KG1 (cell line): ENCODE data around the gene TACC2.
"Not testable (repeated sequence)": the region's sequence is repeated elsewhere in the genome, so short reads cannot be mapped to it uniquely, and the experiment has no call there.

Experiments used
- DNase-seq: peaks from one replicate; lab custom pipeline; 2025; lab: John Stamatoyannopoulos, UW

TACC2 gene

GRCh38 chr10:122057841-122058413, 69.0 kb downstream of the TACC2 start:
- no peak for DNase-seq

DNA sequence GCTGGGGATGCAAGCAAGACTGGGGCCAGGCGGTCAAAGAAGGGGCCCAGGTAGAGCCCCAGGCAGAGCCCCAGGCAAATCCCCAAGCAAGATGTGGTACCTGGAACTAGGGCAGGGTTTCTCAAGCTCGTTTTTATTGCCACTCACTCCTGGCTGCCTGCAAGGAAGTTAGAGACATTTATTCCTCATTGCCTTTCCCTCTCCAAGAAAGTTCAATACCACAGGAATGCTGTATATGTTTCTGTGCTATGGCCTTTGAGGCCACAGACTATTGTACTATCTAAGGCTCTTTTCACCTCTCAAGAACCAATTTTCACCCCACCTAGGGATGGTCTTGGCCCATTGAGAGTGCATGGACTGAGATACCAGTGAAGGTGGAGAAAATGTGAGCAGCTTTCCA, 71.3 kb downstream of the TACC2 start:
- no peak for DNase-seq

DNA sequence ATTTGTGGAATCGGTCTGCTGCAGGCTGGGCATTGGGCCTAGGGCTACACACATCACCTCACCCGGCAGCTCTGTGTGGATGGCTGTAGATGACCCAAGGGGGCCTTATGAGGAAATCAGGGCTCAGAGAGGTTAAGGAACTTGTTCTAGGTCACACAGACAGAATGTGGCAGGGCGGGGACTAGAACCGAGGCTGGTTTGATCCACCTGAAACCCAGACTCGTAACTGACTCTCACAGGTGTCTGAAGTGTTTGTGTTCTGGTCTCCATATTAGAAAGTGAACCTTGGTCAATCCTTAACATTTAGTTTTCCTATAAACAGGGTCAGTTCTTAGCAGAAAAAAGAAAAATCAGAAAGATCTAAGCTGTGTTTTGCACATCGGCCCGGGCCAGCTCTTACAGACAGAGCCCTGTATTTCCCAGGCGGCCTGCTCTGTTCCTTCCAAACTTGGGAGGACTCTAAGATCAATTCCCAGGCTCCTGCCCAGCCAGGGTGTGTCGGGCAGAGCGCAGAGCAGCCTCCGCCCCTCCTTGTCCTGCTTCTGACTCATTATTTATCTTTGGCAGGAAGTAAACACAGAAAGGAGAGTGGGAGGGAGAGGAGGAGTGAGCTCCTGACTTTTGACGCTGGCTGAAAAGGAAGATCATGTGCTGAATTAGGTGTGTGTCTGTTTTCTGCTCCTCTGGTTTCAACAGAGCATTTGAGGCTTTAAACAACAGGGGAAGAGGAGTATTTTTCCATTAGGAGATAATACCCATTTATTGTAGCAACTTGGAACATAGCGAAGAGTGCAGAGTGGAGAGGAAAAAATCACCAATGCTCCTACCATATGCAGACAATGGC, 74.1 kb downstream of the TACC2 start:
- DNase-seq: no peak

GRCh38 chr10:122066337-122066939, 77.5 kb downstream of the TACC2 start:
- DNase-seq: not testable (repeated sequence)

GRCh38 chr10:122068844-122069243, 79.9 kb downstream of the TACC2 start:
- DNase-seq: no peak

GRCh38 chr10:122072491-122072890, 83.5 kb downstream of the TACC2 start:
- DNase-seq: no peak

DNA sequence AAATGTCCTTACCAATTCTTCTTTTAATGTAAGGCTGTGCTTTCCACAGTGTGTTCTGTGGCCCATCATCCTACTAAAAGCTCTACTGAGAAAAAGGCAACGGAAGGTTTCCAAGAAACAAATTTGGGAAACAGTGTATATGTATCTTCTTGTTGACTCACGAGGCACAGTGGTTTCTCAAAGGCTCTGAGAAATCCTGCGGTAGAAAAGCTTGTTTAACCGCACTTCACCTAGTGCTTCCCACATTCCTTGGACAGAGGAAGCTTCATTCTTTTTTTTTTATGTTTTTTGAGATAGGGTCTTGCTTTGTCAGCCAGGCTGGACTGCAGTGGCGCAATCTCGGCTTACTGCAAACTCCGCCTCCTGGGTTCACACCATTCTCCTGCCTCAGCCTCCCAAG, 84.5 kb downstream of the TACC2 start:
- DNase-seq: no peak

- DNase-seq: no peak
Observed at GRCh38 chr10:122075171-122075570, 86.2 kb downstream of the TACC2 start.

DNA sequence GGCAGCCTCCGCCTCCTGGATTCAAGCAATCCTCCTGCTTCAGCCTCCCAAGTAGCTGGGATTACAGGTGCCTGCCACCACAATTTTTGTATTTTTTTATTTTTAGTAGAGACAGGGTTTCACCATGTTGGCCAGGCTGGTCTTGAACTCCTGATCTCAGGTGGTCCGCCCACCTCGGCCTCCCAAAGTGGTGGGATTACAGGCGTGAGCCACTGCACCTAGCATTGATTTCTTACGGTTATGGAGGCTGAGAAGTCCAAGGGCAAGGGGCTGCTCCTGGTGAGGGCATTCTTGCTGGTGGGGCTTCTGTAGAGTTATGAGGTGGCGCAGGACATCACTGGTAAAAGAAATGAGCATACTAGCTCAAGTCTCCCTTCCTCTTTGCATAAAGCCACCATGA, 86.9 kb downstream of the TACC2 start:
- not testable (repeated sequence) for DNase-seq

DNA sequence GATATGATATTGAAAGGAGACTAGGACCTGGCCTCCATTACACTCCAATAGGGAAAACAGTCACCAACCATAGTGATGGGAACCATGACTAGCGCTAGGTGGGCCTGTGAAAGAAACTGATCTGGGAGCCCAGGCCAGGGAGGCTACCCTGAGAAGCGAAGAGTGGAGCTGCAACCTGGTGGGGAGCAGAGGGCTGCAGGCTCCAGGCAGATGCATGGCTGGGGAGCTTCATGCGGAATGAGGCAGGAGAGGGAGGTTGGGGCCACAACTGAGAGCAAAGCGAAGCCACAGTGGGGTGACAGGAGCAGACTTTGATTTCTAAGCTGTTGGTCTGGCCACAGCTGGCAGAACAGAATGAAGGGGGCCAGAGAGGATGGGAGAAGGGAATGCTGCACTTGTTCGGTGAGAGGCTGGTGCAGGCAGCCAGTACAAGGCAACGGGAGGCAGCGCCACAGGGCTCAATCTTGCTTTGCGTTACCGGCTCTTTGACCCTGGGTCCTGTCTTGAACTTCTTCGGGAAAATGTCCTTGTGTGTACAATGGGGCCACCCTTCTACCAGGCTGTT, 88.4 kb downstream of the TACC2 start:
- no peak for DNase-seq

GRCh38 chr10:122078326-122078725, 89.4 kb downstream of the TACC2 start:
- no peak for DNase-seq

DNA sequence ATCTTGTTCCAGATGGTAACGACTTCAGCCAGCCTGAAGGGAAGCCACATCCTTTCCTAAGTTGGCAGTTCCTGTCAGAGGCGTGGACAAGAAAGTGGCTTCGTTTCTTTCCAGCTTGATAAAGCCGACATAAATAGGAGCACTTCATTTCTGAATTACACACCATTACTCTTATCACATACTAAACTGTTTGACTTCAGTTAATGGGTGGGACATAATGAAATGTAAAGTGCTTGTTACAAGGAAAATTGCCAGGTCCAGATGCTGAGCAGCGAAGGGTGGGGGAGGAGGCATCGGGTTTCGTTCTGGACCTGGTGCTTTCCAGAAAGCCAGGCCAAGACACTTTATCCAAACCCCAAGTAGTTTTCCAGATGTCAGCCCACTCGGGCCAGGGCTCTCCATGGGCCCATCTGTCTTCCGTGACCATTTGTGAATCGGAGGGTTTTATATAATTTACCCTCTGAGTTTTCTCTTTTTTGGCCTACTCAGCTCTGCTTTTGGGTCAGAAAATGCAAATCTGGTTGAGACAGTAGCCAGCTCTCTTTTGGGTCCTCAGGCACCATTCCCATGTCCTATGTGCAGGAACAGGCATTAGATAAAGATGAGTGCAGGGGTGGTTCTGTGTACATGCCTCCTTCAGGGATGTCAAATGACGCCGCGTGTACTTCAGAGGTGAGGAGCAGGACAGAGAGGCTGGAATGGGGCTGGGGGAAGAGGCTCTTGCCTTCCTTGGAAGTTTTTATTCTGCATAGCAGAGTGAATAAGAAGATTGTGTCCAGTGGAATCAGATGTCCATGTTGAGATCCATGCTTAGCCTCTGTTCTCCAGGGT, 90.2 kb downstream of the TACC2 start:
- DNase-seq: no peak

- no peak for DNase-seq
Observed at GRCh38 chr10:122082616-122083477, 93.9 kb downstream of the TACC2 start.

DNA sequence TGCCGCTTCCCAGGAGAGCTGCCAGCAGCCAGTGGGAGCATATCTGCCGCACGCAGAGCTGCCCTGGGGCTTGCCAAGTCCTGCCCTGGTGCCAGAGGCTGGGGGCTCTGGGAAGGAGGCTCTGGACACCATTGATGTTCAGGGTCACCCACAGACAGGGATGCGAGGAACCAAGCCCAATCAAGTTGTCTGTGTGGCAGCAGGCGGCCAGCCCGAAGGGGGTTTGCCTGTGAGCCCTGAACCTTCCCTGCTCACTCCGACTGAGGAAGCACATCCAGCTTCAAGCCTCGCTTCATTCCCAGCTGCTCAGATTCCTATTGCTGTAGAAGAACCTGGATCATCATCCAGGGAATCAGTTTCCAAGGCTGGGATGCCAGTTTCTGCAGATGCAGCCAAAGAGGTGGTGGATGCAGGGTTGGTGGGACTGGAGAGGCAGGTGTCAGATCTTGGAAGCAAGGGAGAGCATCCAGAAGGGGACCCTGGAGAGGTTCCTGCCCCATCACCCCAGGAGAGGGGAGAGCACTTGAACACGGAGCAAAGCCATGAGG, 94.6 kb downstream of the TACC2 start:
- DNase-seq: no peak

DNA sequence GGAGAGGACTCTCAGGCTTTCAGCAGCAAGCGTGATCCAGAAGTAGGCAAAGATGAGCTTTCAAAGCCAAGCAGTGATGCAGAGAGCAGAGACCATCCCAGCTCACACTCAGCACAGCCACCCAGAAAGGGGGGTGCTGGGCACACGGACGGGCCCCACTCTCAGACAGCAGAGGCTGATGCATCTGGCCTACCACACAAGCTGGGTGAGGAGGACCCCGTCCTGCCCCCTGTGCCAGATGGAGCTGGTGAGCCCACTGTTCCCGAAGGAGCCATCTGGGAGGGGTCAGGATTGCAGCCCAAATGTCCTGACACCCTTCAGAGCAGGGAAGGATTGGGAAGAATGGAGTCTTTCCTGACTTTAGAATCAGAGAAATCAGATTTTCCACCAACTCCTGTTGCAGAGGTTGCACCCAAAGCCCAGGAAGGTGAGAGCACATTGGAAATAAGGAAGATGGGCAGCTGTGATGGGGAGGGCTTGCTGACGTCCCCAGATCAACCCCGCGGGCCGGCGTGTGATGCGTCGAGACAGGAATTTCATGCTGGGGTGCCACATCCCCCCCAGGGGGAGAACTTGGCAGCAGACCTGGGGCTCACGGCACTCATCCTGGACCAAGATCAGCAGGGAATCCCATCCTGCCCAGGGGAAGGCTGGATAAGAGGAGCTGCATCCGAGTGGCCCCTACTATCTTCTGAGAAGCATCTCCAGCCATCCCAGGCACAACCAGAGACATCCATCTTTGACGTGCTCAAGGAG, 95.5 kb downstream of the TACC2 start:
- DNase-seq: no peak

DNA sequence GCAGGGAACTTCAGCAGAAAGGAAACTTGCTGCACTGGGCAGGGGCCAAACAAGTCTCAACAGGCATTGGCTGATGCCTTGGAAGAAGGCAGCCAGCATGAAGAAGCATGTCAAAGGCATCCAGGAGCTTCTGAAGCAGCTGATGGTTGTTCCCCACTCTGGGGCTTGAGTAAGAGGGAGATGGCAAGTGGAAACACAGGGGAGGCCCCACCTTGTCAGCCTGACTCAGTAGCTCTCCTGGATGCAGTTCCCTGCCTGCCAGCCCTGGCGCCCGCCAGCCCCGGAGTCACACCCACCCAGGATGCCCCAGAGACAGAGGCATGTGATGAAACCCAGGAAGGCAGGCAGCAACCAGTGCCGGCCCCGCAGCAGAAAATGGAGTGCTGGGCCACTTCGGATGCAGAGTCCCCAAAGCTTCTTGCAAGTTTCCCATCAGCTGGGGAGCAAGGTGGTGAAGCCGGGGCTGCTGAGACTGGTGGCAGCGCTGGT, 96.5 kb downstream of the TACC2 start:
- no peak for DNase-seq

DNA sequence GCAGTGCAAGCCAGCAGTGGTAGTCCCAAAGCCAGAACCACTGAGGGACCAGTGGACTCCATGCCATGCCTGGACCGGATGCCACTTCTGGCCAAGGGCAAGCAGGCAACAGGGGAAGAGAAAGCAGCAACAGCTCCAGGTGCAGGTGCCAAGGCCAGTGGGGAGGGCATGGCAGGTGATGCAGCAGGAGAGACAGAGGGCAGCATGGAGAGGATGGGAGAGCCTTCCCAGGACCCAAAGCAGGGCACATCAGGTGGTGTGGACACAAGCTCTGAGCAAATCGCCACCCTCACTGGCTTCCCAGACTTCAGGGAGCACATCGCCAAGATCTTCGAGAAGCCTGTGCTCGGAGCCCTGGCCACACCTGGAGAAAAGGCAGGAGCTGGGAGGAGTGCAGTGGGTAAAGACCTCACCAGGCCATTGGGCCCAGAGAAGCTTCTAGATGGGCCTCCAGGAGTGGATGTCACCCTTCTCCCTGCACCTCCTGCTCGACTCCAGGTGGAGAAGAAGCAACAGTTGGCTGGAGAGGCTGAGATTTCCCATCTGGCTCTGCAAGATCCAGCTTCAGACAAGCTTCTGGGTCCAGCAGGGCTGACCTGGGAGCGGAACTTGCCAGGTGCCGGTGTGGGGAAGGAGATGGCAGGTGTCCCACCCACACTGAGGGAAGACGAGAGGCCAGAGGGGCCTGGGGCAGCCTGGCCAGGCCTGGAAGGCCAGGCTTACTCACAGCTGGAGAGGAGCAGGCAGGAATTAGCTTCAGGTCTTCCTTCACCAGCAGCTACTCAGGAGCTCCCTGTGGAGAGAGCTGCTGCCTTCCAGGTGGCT, 97.7 kb downstream of the TACC2 start:
- DNase-seq: no peak

- no peak for DNase-seq
Observed at GRCh38 chr10:122087436-122087835, 98.5 kb downstream of the TACC2 start.
